BJ (cell line): ENCODE data around the gene PDLIM5. TPM values are rescaled to one million over a fixed set of nuclear protein-coding genes. Genes with fewer than 3 reads are reported as not detected.

Source experiments
- CTCF ChIA-PET: fragments of 350-600 bp; formaldehyde crosslinking; extraction: SDS; loops from one replicate; lab custom pipeline; 2021; ENCODE audit warnings: antibody characterized with exemption, inconsistent platforms; lab: Yijun Ruan, JAX
- POLR2A ChIA-PET: fragments of 300-600 bp; sonication (Branson Sonifier 250); formaldehyde crosslinking; extraction: SDS; loops from one replicate; lab custom pipeline; 2021; ENCODE audit warnings: antibody characterized with exemption; lab: Charles Lee
- DNase-seq: peaks from one replicate; pipeline ENCODE4 v3.0.0-alpha.2; 2011; ENCODE audit warnings: low read depth
- H3K27me3 ChIP-seq: 2 replicates; pipeline ENCODE4 v1.6.0; 2011; ENCODE audit warnings: low read length; ENCODE audit not compliant: control insufficient read depth, insufficient read depth
- H3K36me3 ChIP-seq: 2 replicates; pipeline ENCODE4 v1.5.1; 2011; ENCODE audit warnings: low read length; ENCODE audit not compliant: control insufficient read depth, insufficient read depth
- H3K4me3 ChIP-seq: 2 replicates; pipeline ENCODE4 v1.5.1; 2011; ENCODE audit warnings: low read depth, mild to moderate bottlenecking, control low read depth, low read length
- CTCF ChIP-seq: IDR thresholded peaks from 2 replicates; pipeline ENCODE4 v1.5.1; 2011; ENCODE audit warnings: low read depth, mild to moderate bottlenecking, control low read depth, inconsistent platforms, low read length, moderate library complexity; ENCODE audit not compliant: insufficient read depth
- polyA plus RNA-seq: library from polyadenylated mRNA; depleted of rRNA; stranded (reverse); fragments of >200 nt; gene quantifications from 2 replicates; pipeline ENCODE4 v1.2.3, GENCODE V29; 2011

Gene PDLIM5
- polyA plus RNA-seq, 1 experiment = 353 TPM

- ChIA-PET POLR2A (no interaction called here), CTCF (no interaction called here)
- Histone ChIP-seq H3K27me3 (no peaks in the 10 kb centered on the region), H3K4me3 (no peak overlapping the region), H3K36me3 (no peaks in the 10 kb centered on the region)
- TF ChIP-seq CTCF = no peak
- no peak for DNase-seq
Measured at GRCh38 chr4:94479358-94480141, 27.8 kb downstream of the PDLIM5 start.

GRCh38 chr4:94480362-94480951, 28.7 kb downstream of the PDLIM5 start:
- H3K4me3 ChIP-seq = no peak overlapping the region
- TF ChIP-seq CTCF = no peak
- no peaks in the 10 kb centered on the region for H3K27me3 ChIP-seq
- ChIA-PET CTCF (interaction anchor here (0.6 kb wide), 1 partner anchor 232 kb away, joined by 3 read pairs; no protein-coding TSS in a partner anchor), POLR2A (interaction anchor here (0.6 kb wide), 1 partner anchor 16 kb away, joined by 4 read pairs; no protein-coding TSS in a partner anchor)
- no peaks in the 10 kb centered on the region for H3K36me3 ChIP-seq
- DNase-seq = no peak

GRCh38 chr4:94483895-94484294, 32.2 kb downstream of the PDLIM5 start:
- no peak for TF ChIP-seq CTCF
- no peak overlapping the region for H3K4me3 ChIP-seq
- ChIA-PET POLR2A (no interaction called here), CTCF (no interaction called here)
- no peak for DNase-seq
- H3K36me3 ChIP-seq = no peaks in the 10 kb centered on the region
- no peaks in the 10 kb centered on the region for H3K27me3 ChIP-seq

- H3K36me3 ChIP-seq = no peaks in the 10 kb centered on the region
- DNase-seq = no peak
- ChIA-PET POLR2A (no interaction called here), CTCF (no interaction called here)
- H3K4me3 ChIP-seq = no peak overlapping the region
- TF ChIP-seq CTCF = no peak
- H3K27me3 ChIP-seq = no peaks in the 10 kb centered on the region
Measured at GRCh38 chr4:94484818-94485217, 33.1 kb downstream of the PDLIM5 start.

- no peak for TF ChIP-seq CTCF
- Histone ChIP-seq H3K36me3 (no peaks in the 10 kb centered on the region), H3K4me3 (no peak overlapping the region), H3K27me3 (no peaks in the 10 kb centered on the region)
- ChIA-PET CTCF (no interaction called here), POLR2A (no interaction called here)
- DNase-seq = no peak
Measured at GRCh38 chr4:94486372-94486801, 34.6 kb downstream of the PDLIM5 start.
